PC-3 (cell line): Measurements from ENCODE around the gene OSR1.

Source experiments
- EZH2phosphoT487 ChIP-seq: fragments of 300-600 bp; sonication (generic); IDR thresholded peaks from 2 replicates; pipeline ENCODE4 v1.6.1; 2018; ENCODE audit warnings: mild to moderate bottlenecking, antibody characterized with exemption, low read length, borderline replicate concordance
- TF ChIP-seq, protein P1 (sequence below): fragments of 300-600 bp; sonication (generic); conservative IDR thresholded peaks from 2 replicates; pipeline ENCODE4 v1.5.1; 2017; ENCODE audit warnings: antibody characterized with exemption, low read depth, mild to moderate bottlenecking, low read length

- TF ChIP-seq, protein P1, sequence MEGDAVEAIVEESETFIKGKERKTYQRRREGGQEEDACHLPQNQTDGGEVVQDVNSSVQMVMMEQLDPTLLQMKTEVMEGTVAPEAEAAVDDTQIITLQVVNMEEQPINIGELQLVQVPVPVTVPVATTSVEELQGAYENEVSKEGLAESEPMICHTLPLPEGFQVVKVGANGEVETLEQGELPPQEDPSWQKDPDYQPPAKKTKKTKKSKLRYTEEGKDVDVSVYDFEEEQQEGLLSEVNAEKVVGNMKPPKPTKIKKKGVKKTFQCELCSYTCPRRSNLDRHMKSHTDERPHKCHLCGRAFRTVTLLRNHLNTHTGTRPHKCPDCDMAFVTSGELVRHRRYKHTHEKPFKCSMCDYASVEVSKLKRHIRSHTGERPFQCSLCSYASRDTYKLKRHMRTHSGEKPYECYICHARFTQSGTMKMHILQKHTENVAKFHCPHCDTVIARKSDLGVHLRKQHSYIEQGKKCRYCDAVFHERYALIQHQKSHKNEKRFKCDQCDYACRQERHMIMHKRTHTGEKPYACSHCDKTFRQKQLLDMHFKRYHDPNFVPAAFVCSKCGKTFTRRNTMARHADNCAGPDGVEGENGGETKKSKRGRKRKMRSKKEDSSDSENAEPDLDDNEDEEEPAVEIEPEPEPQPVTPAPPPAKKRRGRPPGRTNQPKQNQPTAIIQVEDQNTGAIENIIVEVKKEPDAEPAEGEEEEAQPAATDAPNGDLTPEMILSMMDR = no peak
- no peak for TF ChIP-seq EZH2phosphoT487
Observed at GRCh38 chr2:19359021-19359357, 566 bp upstream of the OSR1 start.
